ENCODE measurements around the gene ARMS2.

ARMS2 gene

DNA sequence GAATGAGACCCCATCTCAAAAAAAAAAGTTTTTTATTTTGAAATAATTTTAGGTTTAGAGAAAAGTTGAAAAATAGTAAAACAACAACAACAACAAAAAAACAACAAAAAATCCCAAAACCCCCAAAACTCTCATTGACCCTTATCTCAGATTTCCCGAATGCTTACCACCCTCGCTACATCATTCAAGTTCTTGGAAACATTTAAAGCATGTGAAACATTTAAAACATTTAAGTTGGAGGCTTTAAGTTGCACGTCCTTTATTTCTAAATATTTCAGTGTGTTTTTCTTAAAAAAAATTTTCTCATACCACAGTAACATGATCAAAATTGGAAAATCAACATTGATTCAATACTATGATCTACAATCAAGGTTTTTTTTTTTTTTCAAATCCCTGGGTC lies 382 bp upstream of the ARMS2 start:
- DNase-seq: no peak

DNA sequence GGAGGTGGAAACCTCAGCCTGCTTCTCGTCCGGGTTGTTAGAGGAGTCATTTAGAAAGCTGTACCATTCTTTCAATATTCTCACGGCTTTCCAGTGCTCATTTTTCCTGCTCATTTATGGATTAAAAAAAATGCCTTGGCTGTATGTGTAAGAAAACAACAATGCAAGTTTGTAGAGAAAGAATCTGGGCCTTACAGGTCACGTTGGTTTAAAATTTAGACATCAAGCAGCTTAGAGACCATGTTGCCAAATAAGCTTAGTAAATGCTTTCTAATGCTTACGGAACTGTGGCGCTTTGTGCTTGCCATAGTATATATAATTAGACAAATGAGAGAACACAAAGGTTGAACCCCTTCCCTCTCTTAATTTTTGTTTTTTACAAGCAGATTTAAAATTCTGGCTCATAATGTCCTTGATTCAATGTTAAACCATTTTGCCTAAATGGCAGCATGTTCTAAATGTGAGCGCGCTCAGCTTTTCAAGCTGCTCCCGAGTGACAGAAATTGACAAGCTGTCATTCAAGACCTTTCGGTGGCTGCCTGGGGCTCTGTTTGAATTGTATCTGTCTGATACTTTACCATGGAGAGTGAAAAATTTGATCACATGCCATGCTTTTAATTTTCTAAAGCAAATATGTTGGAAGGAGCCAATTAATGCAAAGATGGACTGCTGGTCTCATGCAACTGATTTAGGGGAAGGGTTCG lies 1.1 kb downstream of the ARMS2 start:
- DNase-seq: no peak

GRCh38 chr10:122457934-122458333 lies 3.5 kb downstream of the ARMS2 start:
- no peak for DNase-seq

GRCh38 chr10:122458693-122459092 lies 4.2 kb downstream of the ARMS2 start:
- DNase-seq: no peak

DNA sequence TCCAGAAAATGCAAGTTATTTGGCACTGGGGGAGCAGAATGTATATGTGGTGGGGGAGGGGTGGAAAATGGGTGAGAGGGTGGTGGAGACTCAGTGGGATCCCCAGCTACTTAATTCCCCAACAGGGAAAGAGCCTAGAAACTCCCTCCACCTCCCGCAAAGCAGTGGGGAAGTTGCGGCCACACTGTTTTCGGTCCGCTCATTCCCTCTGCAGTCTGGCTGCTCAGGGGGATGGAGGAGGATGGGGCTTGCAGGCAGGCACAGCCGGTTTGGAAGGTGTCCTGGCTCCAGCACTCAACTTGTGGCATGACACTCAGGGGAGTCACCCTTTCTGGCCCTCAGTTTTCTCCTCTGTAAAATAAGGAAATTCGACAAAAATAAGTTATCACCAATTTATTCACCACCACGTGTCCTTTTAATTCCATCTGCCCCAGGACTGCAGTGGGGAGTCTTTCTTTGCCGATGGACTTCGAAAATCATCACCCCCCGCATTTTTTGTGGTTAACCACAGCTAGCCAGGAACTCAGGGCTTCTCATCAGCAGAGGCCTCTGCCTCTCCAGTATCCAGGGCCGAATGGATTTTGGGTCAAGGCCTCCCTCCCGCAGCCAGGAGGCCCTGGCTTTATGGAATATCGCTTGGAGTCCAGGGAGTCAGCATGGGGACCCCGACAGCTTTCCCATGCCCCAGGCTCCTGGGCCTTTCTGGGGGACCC lies 5.3 kb downstream of the ARMS2 start:
- no peak for DNase-seq

DNA sequence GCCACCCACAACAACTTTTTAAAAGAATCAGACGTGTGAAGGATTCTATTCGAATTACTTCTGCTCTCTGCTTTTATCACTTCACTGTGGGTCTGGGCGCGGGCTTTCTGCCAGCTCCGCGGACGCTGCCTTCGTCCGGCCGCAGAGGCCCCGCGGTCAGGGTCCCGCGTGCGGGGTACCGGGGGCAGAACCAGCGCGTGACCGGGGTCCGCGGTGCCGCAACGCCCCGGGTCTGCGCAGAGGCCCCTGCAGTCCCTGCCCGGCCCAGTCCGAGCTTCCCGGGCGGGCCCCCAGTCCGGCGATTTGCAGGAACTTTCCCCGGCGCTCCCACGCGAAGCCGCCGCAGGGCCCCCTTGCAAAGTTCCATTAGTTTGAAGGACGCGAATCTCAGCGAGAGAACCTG lies 6.4 kb downstream of the ARMS2 start:
- no peak for DNase-seq

GRCh38 chr10:122461367-122461728 lies 6.9 kb downstream of the ARMS2 start, which contains the start of gene HTRA1:
TSS of gene HTRA1 (plus strand) at chr10:122461553. CDS start at chr10:122461653, 100 bp downstream.
- no peak for DNase-seq

DNA sequence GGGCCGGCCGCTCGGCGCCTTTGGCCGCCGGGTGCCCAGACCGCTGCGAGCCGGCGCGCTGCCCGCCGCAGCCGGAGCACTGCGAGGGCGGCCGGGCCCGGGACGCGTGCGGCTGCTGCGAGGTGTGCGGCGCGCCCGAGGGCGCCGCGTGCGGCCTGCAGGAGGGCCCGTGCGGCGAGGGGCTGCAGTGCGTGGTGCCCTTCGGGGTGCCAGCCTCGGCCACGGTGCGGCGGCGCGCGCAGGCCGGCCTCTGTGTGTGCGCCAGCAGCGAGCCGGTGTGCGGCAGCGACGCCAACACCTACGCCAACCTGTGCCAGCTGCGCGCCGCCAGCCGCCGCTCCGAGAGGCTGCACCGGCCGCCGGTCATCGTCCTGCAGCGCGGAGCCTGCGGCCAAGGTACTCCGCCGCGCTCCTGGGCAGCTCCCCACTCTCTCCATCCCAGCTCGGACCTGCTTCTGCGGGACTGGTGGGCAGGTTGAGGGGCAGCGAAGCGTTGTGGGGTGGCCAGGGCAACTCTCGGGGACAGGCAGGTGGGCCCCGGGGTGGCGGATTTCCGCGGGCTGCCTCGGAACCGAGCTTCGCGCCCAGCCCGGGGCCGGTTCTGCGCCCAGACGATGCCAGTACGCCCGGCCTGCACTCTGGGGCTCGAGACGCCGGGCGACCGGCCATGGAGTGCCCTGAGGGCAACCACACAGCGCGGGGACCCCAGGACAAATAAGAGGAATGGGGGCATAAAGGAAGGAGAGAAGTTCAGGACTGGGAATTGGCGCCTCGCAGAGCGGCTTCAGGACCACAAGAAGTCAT lies 7.5 kb downstream of the ARMS2 start:
- peak in 1 of 2 donors; percentile 9 for DNase-seq

DNA sequence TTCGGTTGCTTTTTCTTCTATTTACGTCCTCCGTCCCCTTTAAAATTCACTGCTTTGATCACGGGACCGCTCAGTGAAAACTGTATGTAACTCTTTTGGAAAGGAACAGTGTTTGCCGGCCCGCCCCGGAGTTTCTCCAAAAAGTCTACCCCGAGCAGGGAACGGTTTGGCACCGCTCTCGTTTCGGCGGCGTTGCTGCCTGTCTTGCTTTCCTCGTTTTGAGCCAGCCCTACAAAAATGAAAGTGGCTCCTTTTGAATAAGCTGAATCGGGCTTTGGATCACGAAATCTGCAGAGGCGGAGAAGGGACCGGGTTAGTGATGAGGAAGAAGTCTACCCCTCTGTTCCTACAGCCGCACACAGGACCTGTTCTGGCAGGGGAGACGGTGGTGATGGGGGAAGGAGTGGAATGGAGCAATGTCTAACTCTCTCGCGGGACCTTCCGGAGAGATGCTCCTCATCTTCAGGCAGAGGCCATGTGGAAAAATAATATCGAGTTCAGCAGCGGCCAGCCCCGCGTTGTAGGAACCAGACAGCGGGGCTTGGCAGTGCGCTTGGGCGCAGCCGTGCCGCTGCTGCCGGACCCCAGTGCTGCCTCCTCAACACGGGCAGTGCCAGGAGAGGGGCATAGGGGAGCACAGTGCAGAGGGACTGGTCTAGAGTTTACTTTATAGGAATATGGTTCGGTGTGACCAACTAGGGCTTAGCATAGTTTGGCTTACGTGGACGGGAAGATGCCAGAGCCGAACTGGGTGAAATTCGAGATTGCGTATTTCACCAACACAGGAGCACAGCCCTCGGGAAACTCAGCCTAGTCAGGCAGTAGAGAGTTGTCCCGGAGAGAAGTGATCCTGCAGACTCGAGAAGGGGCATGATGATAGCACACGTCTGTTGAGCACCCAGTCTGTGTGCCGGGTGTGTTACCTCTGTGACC lies 8.3 kb downstream of the ARMS2 start:
- DNase-seq: no peak

DNA sequence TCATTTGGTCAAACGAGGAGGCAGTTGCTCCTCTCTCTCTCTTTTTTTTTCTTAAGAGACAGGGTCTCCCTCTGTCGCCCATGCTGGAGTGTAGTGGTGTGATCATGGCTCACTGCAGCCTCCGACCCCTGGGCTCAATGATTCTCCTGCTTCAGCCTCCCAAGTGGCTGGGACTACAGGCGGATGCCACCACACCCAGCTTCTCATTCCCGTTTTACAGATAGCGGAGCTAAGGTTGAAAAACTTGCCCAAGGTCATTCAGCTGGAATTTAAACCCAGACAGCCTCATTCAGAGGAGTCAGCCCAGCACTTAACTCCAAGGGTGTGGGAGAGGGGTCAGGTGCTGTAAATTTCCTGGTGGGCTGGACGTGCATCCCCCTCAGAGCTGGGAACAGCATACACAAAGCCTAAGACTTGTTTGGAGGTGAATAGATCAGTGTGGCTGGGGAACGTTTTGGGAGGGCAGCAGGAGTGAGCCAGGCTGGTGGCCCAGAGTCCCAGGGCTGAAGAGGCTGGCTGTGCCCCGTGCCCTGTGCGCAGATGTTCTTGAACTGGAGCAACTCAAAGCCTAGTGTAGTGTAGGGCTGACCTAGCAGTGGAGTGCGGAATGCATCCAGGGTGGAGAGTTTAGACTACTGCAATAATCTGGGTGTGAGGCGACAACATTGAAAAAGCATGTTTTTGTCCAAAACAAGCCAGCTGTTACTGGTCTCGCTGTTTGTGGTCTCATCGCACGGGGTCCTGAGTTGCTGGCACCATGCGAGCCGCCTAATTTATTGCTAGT lies 9.2 kb downstream of the ARMS2 start:
- DNase-seq: no peak

GRCh38 chr10:122464250-122464510 lies 9.7 kb downstream of the ARMS2 start:
- DNase-seq: no peak

- no peak for DNase-seq
These were observed 10.1 kb downstream of the ARMS2 start for GRCh38 chr10:122464586-122464985.

- no peak for DNase-seq
These were observed 11.1 kb downstream of the ARMS2 start for GRCh38 chr10:122465401-122466040.

GRCh38 chr10:122466951-122467381 lies 12.5 kb downstream of the ARMS2 start:
- no peak for DNase-seq

DNA sequence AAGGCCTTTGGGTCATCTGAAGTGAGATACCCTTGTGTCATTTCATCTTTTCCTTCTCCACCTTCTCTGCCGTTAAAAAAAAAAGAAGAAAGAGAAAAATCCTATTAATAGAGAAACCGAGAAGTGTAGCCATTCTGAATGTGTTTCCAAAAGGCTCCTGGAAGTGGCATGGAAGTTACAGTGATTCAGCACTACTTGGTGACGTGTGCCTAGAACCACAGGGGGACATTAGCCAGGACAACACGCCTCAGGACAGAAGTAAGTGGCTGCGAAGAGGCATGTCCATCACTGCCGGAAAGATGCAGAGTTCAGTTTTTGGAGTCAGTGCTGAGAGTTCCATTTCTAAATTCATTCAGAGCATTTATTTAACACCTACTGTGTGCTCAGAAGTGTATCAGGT lies 13.2 kb downstream of the ARMS2 start:
- no peak for DNase-seq

- no peak for DNase-seq
These were observed 14.0 kb downstream of the ARMS2 start for GRCh38 chr10:122468307-122468925.

- DNase-seq: peak in 1 of 2 donors; percentile 19
These were observed 14.7 kb downstream of the ARMS2 start for GRCh38 chr10:122468926-122469781.

DNA sequence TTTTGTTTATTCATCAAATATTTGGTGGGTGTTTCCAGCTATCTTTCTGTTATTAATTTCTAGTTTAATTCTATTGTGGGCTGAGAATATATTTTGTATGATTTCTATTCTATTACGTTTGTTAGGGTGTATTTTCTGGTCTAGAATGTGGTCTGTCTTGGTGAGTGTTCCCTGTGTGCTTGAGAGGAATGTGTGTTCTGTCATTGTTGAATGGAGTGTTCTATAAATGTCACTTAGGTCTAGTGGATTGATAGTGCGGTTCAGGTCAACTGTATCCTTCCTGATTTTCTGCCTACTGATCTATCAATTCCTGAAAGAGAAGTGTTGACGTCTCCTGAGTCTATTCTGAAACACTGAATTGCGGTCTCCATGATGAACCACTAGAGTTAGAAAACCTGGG lies 15.4 kb downstream of the ARMS2 start:
- DNase-seq: no peak

GRCh38 chr10:122471531-122472177 lies 17.2 kb downstream of the ARMS2 start:
- DNase-seq: no peak
